PC-9 (cell line): ENCODE results near the gene TMTC3.

ENCODE experiments used
- EZH2 ChIP-seq: fragments of 200-600 bp; sonication (generic); IDR thresholded peaks from 2 replicates; pipeline ENCODE4 v1.8.0; 2017; ENCODE audit warnings: antibody characterized with exemption, low read depth
- TF ChIP-seq, protein P1 (sequence below): fragments of 200-600 bp; sonication (generic); conservative IDR thresholded peaks from 2 replicates; pipeline ENCODE4 v1.6.1; 2017; ENCODE audit warnings: mixed run types, antibody characterized with exemption, mild to moderate bottlenecking, moderate library complexity

DNA sequence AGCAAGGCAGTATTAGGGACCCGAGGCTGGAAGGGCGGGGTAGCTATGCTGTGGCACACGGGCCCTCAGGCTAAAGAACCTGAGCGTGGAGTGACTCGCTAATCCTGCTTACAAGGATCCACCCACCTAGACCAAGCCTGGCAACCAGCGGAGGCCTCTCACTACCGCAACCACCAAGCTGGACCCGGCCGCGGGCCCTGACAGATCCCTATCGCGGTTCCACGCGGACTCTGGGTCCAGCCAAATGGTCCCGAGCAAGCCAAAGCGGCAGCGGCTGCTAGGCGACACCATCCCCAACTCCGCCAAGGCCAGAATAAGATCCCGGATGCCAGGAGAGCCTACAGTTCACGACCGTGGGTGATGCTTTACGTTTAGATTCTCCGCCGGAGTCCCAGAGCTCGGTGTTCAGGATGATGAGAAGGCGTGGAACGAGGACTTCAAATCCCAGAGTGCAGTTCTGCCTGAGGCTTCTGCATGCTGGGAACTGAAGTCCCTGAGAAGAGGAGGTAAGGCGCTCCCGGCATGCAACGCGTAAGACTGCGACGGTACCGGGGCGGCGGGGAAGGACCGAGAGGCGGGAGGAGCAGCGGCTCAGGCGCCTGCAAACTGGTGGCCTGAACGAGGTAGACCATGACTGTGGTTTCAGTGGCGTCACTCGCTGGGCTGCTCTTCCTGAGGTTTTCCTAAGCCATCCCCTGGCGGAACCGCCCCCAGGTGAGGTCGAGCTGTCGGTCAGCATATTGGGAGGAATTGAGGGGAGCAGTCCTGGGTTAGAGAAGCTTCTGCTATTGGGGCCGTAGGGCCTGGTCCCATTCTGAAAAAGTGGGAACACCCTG, at the start of gene TMTC3, which contains the start of gene CEP290:
- TF ChIP-seq, protein P1, sequence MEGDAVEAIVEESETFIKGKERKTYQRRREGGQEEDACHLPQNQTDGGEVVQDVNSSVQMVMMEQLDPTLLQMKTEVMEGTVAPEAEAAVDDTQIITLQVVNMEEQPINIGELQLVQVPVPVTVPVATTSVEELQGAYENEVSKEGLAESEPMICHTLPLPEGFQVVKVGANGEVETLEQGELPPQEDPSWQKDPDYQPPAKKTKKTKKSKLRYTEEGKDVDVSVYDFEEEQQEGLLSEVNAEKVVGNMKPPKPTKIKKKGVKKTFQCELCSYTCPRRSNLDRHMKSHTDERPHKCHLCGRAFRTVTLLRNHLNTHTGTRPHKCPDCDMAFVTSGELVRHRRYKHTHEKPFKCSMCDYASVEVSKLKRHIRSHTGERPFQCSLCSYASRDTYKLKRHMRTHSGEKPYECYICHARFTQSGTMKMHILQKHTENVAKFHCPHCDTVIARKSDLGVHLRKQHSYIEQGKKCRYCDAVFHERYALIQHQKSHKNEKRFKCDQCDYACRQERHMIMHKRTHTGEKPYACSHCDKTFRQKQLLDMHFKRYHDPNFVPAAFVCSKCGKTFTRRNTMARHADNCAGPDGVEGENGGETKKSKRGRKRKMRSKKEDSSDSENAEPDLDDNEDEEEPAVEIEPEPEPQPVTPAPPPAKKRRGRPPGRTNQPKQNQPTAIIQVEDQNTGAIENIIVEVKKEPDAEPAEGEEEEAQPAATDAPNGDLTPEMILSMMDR = no peak
- TF ChIP-seq EZH2 = no peak
